ENCODE measurements around the gene UTF1.

The UTF1 gene

GRCh38 chr10:133278577-133279265, 48.7 kb downstream of the UTF1 start:
- peak; percentile 54 for DNase-seq (ENCODE audit: low spot score)

GRCh38 chr10:133279326-133280226, 49.6 kb downstream of the UTF1 start:
- DNase-seq (ENCODE audit: low spot score), result no peak

GRCh38 chr10:133280391-133281059, 50.5 kb downstream of the UTF1 start:
- DNase-seq (ENCODE audit: low spot score), result no peak

- DNase-seq (ENCODE audit: low spot score), result no peak
These were observed 51.1 kb downstream of the UTF1 start for GRCh38 chr10:133281084-133281483.
